LoVo (cell line): ENCODE measurements around the gene CCDC181.
"Not testable (repeated sequence)": the region's sequence is repeated elsewhere in the genome, so short reads cannot be mapped to it uniquely, and the experiment has no call there.

Experiments used
- DNase-seq: peaks from one replicate; pipeline ENCODE4 v3.0.0-alpha.2; 2016; ENCODE audit warnings: low spot score

CCDC181 gene

DNA sequence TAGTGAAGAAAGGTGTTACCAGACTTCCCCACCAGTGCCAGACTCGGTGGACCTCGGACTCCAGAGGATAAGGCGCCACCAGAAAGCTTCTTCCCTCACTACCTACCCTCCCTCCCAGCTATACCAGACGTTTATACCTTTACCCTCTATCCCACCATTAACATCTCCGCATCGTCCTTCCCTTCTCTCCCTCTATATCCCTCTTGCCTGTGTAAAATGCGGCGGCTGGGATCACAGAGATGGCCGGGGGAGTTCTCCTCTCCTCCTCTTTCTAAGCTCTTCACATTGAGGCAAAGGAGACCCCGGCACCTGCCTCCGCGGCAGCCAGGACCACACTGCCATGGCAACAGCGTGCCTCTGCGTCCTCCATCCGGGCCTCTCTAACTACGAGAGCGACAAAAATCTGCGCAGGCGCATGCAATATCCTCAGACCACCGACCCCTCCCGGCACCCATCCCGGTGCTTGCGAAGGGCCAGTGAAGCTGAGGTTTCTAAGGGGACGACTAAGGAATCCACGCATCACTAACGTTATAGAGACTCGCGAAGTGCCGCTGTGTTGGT is at the start of gene CCDC181:
TSS of gene CCDC181 (minus strand) at position 394 of the 561 bp plus-strand sequence. CDS start 2,547 bp downstream, outside the sequence.
- no peak for DNase-seq

DNA sequence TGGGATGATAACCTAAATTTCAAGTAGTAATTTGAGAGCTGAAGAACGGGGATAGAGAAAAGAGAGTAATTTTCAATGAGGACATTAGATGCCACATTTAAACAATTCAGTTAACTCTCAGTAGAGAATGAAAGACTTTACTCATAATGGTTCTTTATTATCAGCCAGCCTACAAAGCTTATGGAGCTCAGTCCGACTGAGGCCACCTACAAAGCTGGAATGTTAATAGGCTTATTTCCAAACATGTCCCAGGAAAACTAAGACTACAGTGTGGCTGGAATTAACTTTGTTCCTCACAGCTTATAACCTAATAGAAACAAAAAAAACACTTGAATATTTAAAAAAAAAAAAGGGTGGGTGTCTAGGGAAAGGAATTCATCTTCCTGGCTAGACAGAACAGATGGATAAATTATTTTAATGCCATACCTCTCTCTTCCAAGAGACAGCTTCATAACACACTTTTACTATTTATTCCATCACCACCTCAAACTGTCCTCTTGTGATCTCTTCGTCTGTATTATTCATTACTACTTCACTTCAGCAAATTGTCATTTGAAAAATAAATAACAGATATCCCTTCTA is 48.6 kb upstream of the CCDC181 start:
- no peak for DNase-seq

DNA sequence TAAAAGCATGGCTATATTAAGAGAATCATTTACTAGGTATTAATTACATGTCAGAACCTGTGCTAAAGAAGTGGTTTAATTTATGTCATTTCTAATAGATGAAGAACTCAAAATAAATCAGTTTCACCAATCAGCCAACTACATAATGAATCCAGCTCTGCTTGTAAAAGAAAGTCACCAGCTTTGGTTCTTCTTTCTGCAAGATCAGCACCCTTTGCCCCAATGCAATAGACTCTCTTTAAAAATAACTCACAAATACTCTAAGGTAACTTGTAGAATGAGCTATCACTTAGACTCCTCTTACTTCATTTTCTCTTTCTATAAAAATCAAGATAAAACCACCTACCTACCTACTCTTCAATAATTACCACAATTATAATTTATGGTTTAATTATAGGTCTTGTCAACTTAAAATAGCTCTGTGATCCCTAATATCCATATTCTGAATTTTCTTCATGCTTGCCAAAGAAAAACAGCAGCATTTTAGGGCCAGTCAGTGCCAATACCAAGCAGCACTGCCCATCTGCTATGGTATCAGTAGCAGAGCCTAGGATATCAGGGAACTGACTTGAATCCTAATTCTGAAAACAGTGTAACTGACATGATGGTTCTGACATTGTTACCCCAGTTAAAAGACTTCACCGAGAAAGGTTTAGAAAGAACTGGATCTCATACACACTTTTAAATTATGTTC is 47.2 kb upstream of the CCDC181 start:
- DNase-seq: no peak

DNA sequence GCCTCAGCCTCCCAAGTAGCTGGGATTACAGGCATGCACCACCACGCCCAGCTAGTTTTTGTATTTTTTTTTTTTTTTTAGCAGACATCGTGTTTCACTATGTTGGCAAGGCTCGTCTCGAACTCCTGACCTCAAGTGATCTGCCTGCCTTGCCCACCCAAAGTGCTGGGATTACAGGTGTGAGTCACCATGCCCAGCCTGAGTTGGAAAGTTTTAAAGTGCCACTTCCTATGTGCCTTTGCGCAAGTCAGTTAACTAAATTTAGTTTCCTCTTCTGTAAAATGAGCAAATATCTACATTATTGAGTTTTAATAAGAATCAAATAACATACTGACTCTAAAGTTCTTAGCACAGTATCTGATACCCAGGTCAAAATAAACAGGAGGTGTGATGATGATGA is 46.1 kb upstream of the CCDC181 start:
- no peak for DNase-seq

DNA sequence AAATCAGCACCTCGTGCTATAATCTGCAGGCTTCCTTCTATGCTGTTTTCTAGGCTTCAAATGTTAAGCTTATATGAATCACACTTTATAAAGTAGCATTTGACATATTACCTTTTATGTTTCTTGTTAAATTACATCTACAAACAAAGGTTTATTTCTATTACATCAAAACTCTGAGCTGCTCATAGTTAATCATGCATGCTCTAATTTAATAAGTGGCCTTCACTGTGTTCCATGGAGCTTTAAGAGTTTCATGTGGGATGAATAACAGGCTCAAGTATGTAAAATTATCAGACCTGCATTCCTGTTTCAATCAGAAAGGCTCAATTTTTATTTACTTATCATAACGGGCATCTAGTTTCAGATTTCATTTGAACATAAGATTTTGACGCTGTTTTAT is 45.5 kb upstream of the CCDC181 start:
- no peak for DNase-seq

DNA sequence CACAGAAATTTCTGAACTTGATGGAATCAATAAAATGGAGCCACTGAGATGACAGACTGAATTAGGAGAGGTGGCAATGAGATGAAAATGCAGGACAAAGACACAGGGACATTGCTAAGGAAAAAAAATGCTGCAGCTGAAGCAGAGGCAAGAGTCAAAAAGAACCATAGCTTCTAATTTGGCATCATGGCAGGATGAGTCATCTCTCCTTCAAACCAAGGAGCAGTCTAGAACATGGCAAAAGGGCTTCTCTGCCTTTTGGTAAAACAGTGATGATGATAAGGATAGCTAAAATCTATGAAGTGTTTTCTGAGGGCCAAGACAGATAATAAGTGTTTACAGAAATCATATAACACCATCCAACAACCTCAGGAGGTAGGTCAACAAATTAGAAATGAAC is 41.7 kb upstream of the CCDC181 start:
- no peak for DNase-seq

DNA sequence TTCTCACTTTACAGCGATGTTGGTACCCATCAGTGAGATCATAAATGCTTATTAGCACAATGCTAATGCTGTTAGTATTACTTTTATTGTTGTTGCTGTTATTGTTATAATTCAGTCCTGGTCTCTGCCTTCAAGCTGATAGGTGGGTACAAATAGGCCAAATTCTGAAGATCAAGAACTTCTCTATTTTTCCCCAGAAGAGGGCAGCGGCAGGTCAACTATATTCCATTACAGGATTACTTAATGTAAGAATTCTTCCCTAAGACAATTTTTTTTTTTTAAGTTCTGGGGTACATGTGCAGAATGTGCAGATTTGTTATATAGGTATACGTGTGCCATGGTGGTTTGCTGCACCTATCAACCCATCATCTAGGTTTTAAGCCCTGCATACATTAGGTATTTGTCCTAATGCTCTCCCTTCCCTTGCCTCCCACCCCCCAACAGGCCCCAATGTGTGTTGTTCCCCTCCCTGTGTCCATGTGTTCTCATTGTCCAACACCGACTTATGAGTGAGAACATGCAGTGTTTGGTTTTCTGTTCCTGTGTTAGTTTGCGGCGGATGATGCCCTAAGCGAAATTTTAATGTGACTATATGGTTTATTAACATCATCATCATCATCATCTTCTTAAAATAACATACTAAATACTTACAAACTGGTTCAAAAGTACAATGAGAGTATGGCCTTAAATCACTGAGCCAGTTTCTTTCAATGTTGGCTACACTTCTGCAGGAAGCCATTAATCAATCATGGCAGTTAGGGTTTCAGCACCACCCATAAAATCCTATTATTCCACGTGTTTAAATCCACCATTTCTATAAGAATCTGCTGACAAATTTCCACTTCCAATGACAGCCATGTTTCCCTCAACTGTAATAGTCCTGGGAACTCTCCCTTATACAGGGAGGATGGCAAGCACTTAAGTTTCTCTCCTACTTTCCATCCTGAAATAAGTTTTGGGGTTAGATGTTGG is 39.3 kb upstream of the CCDC181 start:
- peak; percentile 8 for DNase-seq

DNA sequence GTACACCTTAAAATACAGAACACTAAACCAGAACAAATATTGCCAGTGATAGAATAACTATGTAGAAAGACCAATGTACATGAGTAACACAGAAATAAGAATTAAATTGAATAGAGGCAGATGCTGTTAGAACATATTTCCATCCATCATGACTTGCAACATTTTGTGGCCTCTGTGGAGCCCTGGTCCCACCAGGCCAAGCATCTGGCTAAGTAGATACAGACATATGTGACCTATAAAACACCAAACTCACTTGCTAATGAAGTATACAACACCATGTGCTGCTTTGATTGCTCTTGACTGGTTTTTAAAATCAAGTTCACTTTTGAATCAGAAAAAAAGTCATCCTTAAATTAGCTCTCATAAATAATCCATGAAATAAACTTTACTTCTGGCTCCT is 38.0 kb upstream of the CCDC181 start:
- DNase-seq: no peak

DNA sequence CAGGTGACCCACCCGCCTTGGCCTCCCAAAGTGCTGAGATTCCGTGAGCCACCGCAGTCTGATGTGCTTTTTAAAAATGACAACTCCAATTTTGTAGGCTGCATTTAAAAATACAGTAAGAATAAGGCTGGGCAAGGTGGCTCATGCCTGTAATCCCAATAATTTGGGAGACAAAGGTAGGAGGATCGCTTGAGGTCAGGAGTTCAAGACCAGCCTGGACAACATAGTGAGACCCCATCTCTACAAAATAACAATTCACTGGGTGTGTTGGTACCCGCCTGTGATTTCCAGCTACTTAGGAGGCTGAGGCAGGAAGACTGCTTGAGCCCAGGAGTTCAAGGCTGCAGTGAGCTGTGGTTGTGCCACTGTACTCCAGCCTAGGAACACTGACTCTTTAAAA is 35.1 kb upstream of the CCDC181 start:
- no peak for DNase-seq

DNA sequence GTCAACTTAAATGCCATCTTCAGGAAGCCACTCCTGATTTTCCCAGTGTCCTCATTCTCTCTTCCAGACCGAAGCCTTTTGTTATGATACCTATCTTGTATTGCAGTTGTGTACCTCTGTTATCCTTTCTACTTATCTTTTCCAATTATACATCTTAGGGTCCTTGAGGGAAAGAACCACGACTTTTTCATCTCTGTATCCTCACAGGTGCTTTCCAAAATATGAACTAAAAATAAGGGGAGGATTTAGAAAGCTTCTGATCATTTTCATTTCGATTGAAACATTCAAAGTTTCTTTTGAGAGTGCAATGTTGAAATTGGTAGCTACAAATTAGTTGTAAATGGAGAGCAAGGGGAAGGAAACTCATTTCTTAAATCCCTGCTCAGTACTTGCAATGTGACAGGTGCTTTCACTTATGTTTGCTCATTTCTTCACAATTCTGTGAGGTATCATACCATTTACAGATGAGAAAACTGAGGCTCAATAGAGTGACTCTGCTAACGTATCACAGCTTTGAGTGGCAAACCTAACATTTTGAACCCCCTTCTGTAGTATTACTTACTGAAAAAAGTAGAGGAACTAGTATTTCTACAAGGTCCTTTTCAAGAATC is 34.2 kb upstream of the CCDC181 start:
- no peak for DNase-seq

DNA sequence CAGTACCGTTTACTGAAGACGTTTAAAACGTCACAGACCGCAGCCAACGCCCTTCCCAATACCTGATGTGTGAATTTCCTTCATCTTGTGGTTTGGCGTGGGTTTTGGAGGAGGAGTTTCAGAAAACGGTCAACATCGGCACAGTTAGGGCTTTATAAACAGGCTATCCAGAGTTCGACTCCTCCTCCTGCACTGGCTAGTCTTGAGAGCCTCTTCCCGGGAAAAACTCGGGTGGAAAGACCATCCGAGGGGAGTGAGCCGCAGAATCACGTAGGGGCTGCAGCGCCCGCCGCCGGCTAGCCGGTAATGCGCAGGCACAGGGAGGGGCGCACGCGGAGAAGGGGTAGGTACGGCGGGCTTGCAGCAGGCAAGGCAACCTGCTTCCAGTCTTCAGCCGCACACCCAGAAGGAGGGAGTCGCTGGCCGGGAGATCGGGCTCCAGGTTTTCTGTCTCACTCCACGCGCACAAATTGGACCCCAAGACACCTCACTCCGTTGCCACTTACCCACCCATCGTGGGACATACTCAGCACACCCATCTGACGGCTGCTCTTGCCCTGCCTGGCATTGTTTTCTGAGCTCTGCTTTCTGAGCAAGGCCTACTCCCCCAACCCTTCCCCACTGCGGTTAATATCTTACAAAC is 33.0 kb upstream of the CCDC181 start:
- DNase-seq: no peak

DNA sequence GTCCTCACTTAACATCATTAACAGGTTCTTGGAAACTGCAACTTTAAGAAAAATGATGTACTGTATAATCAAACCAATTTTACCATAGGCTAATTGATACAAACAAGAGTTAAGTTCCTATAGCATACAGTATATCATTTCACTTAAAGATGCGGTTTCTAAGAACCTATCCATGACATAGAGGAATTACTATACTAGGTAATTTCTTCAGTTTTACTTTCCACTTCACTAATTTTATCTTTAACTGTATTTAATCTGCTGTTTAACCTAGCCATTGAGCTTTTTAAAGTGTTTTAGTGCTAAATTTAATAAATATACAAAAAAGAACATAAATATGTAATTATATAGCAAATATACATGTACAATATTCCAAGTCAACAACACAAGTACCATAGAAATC is 30.2 kb upstream of the CCDC181 start:
- DNase-seq: no peak

DNA sequence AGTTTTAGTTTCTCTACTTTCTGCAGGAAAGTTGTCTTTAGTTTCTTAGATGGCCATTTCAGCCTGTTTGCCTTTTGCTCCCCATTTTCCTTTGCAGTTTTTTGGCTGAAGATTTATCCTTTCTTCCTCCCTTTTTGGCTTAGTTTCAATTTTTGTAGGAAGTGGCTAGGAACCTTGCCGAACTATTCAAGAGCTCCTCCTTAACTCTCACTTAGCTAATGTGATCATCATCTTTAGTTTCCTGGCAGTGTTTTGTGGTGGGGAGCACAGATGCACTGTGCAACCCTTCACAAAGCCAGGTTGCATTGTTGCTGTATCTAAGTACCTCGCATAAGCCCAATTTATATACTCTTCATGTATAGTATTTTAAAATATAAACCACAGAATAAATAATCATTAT is 28.8 kb upstream of the CCDC181 start:
- DNase-seq: no peak

DNA sequence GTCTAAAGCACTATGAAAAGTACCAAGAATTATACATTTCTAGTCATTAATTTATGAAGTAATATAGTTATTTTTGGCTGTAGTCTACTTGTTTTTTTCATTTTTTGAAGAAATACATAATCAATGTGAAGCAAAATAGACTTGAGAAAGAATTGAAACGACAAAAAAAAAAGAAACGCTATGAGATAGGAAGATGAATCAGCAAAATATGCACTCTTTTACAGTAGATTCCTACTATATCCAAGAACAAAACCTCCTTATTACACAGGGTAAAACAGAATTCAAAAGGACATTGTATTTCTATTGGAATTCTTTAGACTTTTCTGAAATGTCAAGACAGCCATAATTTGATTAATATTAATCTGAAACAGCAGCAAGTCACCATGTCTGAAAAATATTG is 25.6 kb upstream of the CCDC181 start:
- no peak for DNase-seq

DNA sequence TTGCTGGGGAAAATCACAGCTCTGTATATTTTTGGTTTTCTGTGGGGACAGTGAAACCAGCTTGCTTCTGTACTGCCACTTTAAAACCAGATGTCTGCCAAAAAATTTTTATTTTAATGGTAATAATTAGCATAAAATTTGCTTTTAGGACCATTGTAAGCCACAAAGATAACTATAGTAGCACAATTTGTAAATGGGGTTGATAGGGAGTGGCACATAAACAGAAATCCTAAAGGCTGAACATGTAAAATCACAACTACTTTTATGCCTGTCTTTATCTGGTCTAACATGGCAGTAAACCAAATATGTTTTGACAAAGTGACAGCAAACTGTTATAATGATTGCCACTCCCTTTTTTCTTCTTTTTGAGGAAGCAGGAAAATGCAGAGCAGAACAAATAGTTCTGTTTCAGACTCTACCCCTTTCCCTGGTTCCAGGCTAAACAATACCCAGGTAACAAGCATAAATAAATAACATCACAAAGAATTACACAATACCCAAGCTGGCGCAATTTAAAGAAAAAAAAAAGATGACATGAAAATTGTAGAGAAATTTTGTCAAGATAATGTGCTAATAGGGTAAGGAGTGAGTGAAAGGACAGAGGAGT is 24.0 kb upstream of the CCDC181 start:
- no peak for DNase-seq

DNA sequence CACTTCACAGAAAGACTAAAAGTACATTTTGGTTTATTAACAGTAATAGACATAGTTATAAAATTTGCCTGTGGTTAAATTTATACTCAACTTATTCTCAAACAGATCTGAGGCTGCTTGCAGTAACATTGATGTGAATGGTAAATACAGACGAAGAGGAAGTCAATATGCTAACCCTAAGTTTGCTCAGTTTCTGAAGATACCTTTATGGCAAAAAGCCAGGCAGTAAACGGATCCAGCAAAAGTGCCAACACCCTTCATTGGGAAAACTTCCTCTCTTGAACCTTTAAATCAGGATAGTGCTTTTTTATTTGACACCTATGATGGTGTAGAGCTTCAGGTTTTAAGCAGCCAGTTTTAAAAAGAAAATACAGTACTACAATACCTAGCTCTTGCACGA is 16.6 kb upstream of the CCDC181 start:
- no peak for DNase-seq

DNA sequence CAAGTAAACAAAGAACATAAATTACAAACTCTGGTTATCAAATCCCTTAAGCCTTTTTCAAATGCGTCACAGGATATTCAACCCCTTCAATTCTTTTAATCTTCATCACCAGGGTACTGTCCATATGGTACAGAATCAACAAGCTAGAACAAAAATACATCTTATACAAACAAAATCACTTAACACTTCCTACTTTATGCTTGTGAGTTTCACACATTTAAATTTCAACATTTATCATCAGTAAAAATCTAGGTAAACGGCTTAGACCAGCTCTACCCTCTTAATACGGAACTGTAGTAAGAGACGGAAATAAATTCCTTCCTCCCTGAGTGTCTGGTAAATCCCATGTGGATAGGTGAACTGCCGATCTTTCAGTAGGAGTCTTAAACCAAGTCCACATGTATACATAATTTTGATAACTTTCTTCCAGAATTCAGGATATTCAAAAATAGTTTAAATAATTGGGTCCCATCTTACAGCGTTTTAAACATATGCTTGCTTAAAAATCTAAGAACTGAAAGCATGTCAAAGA is 1.0 kb downstream of the CCDC181 start:
- no peak for DNase-seq

DNA sequence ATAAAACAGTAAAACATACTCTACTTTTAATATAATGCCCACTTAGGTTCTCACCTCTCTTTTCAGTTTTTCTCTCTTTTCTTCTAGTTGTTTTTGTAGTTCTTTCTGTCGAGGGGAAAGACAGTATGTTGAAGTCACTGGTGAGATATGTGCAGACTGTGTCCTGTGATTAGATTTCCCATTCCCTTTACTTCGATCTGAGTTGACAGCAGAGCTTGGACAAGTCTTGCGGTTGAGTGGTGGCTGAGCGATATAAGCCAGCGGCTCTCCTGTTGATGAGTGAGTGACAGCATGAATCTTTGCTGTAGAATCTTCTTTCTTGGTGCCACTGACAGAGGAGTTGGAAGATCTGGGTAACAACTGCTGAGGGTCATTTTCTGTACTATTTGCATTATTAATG is 6.0 kb downstream of the CCDC181 start:
- no peak for DNase-seq

DNA sequence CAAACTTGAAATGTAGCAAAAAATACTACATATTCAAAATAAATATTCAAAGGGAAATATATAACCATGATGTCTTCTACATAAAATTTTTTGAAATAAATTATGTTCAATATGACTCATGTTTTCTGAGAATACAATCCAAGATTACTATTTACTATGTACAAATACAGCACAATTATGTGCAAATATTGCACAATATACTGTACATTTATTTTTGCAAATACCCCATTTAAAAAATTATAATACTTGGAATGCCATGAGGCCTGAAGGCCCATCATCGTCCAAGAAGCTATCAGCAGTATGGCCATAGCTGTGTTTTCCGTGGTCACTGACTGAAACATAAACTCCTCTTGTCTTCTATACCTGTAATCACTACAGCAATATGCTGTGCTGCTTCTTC is 12.3 kb downstream of the CCDC181 start:
- DNase-seq: no peak

DNA sequence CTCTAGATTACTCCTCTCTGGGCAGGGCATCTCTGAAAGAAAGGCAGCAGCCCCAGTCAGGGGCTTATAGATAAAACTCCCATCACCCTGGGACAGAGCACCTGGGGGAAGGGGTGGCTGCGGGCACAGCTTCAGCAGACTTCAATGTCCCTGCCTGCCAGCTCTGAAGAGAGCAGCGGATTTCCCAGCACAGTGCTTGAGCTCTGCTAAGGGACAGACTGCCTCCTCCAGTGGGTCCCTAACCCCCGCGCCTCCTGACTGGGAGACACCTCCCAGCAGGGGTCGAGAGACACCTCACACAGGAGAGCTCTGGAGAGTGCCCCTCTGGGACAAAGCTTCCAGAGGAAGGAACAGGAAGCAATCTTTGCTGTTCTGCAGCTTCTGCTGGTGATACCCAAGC is 18.9 kb downstream of the CCDC181 start:
- DNase-seq: not testable (repeated sequence)

DNA sequence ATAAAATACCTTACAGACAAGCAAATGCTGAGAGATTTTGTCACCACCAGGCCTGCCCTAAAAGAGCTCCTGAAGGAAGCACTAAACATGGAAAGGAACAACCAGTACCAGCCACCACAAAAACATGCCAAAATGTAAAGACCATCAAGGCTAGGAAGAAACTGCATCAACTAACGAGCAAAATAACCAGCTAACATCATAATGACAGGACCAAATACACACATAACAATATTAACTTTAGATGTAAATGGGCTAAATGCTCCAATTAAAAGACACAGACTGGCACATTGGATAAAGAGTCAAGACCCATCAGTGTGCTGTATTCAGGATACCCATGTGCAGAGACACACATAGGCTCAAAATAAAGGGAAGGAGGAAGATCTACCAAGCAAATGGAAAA is 24.7 kb downstream of the CCDC181 start:
- DNase-seq: not testable (repeated sequence)
